Measurements from ENCODE around the gene RUNX3.

Gene RUNX3

GRCh38 chr1:24927988-24928688 lies 1.9 kb downstream of the RUNX3 start:
- DNase-seq: no peak

- DNase-seq: no peak
These were observed 2.6 kb downstream of the RUNX3 start for GRCh38 chr1:24927473-24927872.

- DNase-seq: no peak
These were observed 3.4 kb downstream of the RUNX3 start for GRCh38 chr1:24926563-24927249.

GRCh38 chr1:24925963-24926362 lies 4.1 kb downstream of the RUNX3 start:
- no peak for DNase-seq

- DNase-seq: no peak
These were observed 4.8 kb downstream of the RUNX3 start for GRCh38 chr1:24925082-24925779.

GRCh38 chr1:24923485-24924113 lies 6.5 kb downstream of the RUNX3 start:
- no peak for DNase-seq

GRCh38 chr1:24921938-24922662 lies 8.0 kb downstream of the RUNX3 start:
- no peak for DNase-seq

- DNase-seq: no peak
These were observed 8.7 kb downstream of the RUNX3 start for GRCh38 chr1:24921412-24921811.

GRCh38 chr1:24920533-24920925 lies 9.5 kb downstream of the RUNX3 start:
- DNase-seq: no peak

- no peak for DNase-seq
These were observed 10.1 kb downstream of the RUNX3 start for GRCh38 chr1:24919791-24920532.

GRCh38 chr1:24918995-24919605 lies 11.0 kb downstream of the RUNX3 start:
- no peak for DNase-seq

- no peak for DNase-seq
These were observed 11.7 kb downstream of the RUNX3 start for GRCh38 chr1:24918370-24918769.

GRCh38 chr1:24917327-24918074 lies 12.6 kb downstream of the RUNX3 start:
- no peak for DNase-seq

- DNase-seq: no peak
These were observed 14.1 kb downstream of the RUNX3 start for GRCh38 chr1:24915816-24916602.

GRCh38 chr1:24914226-24915069 lies 15.6 kb downstream of the RUNX3 start:
- DNase-seq: no peak

GRCh38 chr1:24913616-24914225 lies 16.4 kb downstream of the RUNX3 start:
- DNase-seq: no peak

GRCh38 chr1:24913274-24913604 lies 16.8 kb downstream of the RUNX3 start:
- no peak for DNase-seq

- DNase-seq: no peak
These were observed 17.5 kb downstream of the RUNX3 start for GRCh38 chr1:24912376-24913273.

Data from SHP77 treated with DMSO at 0.1 percent for 48 hours (cell line).